DMS114 treated with DMSO at 0.1 percent for 48 hours (cell line): Measurements from ENCODE around the gene OR6V1.
"Not testable (repeated sequence)": the region's sequence is repeated elsewhere in the genome, so short reads cannot be mapped to it uniquely, and the experiment has no call there.

ENCODE experiments used
- DNase-seq: peaks from one replicate; lab custom pipeline; 2025; ENCODE audit not compliant: unreplicated experiment; lab: John Stamatoyannopoulos, UW

OR6V1 gene

DNA sequence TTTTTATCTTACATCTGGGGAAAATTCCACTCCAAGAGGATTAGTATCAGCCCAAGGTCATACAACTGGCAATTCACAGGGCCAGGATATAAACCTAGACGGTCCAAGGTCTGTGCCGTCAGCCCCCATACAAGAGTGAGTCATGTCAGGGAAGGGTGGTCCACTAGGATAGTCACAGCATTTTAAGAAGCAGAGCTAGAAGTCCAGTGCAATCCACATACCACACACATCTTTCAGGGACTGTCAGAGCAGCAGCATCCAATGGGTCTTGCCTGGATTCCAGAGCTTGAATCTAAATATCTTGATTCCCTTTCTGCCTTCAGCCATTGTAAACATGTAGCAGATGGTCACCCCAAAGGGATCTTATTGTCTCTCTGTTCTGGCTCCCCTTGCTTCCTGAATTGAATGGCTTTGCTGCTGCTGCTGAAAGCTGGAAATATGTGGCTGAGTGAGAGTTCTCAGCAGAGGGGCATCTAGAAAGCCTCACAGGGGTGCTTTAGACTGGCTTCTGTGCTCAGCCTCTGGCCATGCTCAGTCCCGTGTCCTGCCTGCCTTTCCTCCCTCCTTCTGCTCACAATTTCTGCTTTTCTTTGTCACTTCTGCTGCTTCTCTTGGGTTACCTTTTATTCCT is 9.9 kb upstream of the OR6V1 start:
- no peak for DNase-seq

- no peak for DNase-seq
Observed at GRCh38 chr7:143042790-143043271, 9.3 kb upstream of the OR6V1 start.

- no peak for DNase-seq
Observed at GRCh38 chr7:143043391-143043790, 8.8 kb upstream of the OR6V1 start.

GRCh38 chr7:143046426-143046851 is 5.7 kb upstream of the OR6V1 start:
- no peak for DNase-seq

DNA sequence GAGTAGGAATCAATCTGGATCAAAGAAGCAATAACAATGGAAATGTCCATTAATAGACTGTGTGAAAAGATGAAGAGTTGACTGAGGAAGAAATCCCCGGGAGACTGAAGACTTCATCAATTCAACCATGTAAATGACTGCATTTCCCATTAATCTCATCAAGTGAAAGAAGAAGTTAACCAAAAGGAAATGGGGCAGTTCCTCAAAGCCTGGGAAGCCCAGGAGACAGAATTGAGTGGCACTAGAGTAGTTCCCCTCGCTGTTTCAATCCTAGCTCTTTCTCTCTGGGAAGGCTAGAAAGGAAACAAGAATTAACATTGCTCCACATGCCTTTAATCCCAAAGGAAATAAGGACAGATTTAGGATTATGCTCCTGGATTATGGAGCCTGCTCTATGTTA is 4.8 kb upstream of the OR6V1 start:
- DNase-seq = no peak

GRCh38 chr7:143048827-143049226 is 3.3 kb upstream of the OR6V1 start:
- no peak for DNase-seq

DNA sequence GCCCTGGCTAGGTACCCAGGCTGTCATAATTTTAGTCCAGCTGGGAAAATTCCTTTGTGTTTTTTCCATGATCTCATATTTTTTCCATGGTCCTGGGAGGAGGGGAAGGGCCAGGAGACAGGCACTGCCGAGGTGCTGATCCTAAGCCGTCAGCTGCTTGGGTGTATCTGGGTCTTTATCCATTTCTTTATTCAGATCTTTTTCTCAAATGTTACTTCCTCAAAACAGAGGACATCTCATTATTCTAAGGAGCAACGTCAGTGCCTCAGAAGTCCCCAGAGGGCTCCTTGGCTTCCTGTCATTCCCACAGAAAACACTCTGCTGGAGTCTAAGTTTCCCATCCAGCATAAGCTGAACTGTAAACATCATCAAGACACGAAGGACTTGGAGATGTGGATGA is 2.8 kb upstream of the OR6V1 start:
- no peak for DNase-seq

GRCh38 chr7:143050931-143051330 is 1.2 kb upstream of the OR6V1 start:
- no peak for DNase-seq

DNA sequence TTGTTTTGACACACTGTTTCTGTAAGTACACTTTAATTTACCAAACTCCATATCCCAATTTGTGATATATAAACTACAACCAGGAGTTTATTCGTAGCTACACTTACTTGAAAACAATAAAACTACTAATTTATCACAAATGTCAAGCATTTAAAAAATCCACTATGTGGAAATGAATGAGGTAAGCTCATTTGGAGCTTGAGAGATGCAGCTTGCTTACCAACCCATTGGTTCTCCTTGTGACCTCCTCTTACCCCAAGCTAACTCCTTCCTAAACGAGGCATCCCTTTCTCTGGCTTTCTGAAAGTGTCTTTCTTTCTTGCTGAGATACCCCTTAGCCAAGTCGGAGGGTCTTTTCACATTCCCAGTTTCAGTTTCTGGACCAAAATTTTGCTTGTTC is 2.5 kb downstream of the OR6V1 start:
- no peak for DNase-seq

DNA sequence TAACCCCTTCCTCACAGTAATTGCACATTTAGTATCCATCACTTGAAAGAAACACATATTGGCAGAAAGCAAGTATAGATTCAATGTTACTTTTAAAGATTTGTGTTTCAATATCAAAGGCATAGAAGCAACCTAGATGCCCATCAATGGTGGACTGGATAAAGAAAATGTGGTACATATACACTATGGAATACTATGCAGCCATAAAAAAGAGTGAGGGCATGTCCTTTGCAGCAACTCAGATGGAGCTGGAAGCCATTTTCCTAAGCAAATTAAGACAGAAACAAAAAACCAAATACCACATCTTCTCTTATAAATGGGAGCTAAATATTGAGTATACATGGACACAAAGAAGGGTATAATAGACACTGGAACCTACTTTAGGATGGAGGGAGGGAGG is 3.6 kb downstream of the OR6V1 start:
- no peak for DNase-seq

- no peak for DNase-seq
Observed at GRCh38 chr7:143063741-143064140, 11.6 kb downstream of the OR6V1 start.

GRCh38 chr7:143068446-143068845 is 16.3 kb downstream of the OR6V1 start:
- DNase-seq = no peak

GRCh38 chr7:143069912-143070500 is 17.9 kb downstream of the OR6V1 start:
- DNase-seq = no peak

DNA sequence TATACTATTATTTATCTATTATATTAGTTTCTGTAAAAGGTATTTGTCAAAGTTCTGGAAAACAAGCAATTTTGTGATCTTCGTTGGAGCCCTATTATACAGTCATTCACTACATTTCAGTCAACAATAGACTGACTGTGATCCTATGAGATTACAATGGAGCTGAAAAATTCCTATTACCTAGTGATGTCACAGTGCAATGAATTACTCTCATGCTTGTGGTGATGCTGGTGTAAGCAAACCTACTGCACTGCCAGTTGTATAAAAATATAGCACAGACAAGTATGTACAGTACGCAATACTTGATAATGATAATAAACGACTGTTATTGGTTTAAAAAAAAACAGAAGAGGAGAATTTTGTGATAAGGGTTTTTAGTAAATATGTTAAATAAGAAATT is 21.4 kb downstream of the OR6V1 start:
- DNase-seq = no peak

DNA sequence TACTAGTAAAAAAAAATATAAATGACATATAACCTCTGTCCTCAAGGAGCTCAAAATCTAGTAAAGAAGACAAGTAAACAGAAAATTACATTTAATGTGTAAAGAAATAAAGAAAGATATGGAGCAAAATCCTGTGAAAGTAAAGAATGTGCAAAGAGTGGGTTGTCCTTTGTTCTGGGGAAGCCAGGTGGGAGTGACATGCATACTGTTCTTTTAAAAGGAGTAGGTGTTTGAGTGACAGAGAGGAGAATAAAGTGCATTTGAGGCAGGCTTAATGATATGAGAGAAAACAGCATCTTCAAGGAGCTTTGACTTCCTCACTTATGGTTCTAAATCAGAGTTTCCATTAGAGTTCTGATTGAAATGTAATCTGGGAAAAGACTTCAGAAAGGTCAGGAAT is 22.0 kb downstream of the OR6V1 start:
- no peak for DNase-seq

DNA sequence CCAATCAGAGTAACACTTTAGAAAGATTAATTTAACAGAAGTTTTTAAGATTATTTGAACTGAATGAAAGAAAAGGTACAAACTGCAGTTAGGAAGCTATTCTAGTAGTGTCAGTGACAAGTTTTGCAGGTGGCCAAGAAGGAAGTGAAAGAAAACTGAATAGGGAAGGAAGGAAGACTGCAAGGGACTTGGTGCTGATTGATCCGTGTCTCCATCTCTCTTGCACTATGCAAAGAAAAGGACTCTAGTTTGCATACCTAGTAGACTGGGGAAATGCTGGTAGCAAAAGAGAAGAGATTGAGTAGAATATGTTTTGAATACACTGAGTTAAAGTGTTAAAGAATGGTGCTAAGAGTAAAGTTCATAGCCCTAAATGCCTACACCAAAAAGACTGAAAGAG is 33.0 kb downstream of the OR6V1 start:
- no peak for DNase-seq

DNA sequence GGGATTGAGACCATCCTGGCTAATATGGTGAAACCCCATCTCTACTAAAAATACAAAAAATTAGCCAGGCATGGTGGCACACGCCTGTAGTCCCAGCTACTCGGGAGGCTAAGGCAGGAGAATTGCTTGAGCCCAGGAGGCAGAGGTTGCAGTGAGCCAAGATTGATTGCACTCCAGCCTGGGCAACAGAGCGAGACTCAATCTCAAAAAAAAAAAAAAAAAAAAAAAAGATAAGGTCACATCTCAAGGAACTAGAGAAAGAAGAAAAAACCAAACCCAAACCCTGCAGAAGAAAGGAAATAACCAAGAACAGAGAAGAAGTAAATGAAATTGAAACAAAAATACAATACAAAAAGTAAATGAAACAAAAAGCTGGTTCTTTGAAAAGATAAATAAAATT is 33.5 kb downstream of the OR6V1 start:
- not testable (repeated sequence) for DNase-seq

DNA sequence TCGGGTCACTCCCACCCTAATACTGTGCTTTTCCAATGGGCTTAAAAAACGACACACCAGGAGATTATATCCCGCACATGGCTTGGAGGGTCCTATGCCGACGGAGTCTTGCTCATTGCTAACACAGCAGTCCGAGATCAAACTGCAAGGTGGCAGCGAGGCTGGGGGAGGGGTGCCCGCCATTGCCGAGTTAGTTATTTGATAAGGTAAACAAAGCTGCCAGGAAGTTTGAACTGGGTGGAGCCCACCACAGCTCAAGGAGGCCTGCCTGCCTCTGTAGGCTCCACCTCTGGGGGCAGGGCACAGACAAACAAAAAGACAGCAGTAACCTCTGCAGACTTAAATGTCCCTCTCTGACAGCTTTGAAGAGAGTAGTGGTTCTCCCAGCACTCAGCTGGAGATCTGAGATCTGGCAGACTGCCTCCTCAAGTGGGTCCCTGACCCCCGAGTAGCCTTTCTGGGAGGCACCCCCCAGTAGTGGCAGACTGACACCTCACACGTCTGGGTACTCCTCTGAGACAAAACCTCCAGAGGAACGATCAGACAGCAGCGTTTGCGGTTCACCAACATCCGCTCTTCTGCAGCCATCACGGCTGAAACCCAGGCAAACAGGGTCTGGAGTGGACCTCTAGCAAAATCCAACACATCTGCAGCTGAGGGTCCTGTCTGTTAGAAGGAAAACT is 36.5 kb downstream of the OR6V1 start:
- not testable (repeated sequence) for DNase-seq

GRCh38 chr7:143096146-143096545 is 44.0 kb downstream of the OR6V1 start:
- no peak for DNase-seq

DNA sequence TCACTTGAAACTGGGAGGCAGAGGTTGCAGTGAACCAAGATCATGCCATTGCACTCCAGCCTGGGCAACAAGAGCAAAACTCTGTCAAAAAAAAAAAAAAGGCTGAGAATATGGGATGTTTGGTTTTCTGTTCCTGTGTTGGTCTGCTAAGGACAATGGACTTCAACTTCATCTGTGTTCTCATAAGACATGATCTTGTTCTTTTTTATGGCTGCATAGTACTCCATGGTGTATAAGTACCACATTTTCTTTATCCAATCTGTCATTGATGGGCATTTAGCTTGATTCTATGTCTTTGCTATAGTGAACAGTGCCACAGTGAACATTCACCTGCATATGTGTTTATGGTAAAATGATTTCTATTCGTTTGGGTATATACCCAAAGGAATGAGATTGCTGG is 47.4 kb downstream of the OR6V1 start:
- not testable (repeated sequence) for DNase-seq
